Psoas muscle (tissue), 8 donors: ENCODE measurements around the gene AMN. TPM values are rescaled to one million over a fixed set of nuclear protein-coding genes. Genes with fewer than 3 reads are reported as not detected.

Experiments used
- ATAC-seq, 4 donors: fragments of 200-7000 bp; cut with Tn5 transposase; one replicate each; pipeline ENCODE4 v1.9.1; 2020; ENCODE audit warnings: moderate library complexity in 3 of 4, mild to moderate bottlenecking in 2 of 4
- DNase-seq, 2 donors: peaks; one replicate each; pipeline ENCODE4 v3.0.0-alpha.2; 2020
- H3K27ac ChIP-seq: fragments of 200-600 bp; one replicate; pipeline ENCODE4 v1.8.0; 2022
- H3K27me3 ChIP-seq, 3 donors: fragments of 200-600 bp in 1 of 3; one replicate each; pipeline versions ENCODE4 v1.6.1 to v1.8.0; 2013 to 2022; ENCODE audit warnings: low read length in 2 of 3, mild to moderate bottlenecking in 2 of 3, moderate library complexity in 1 of 3; ENCODE audit not compliant: insufficient read depth in 3 of 3
- H3K36me3 ChIP-seq, 2 donors: fragments of 200-600 bp in 1 of 2; one replicate each; pipeline versions ENCODE4 v1.6.1 to v1.8.0; 2013 to 2022; ENCODE audit warnings: low read depth in 1 of 2, mild to moderate bottlenecking in 1 of 2, moderate library complexity in 1 of 2; ENCODE audit not compliant: insufficient read depth in 1 of 2
- H3K4me1 ChIP-seq: fragments of 200-600 bp; one replicate; pipeline ENCODE4 v1.8.0; 2022
- H3K4me3 ChIP-seq: fragments of 200-600 bp; one replicate; pipeline ENCODE4 v1.8.0; 2022; ENCODE audit warnings: mild to moderate bottlenecking
- H3K9me3 ChIP-seq: fragments of 200-600 bp; one replicate; pipeline ENCODE4 v1.8.0; 2022
- CTCF ChIP-seq: fragments of 200-600 bp; IDR thresholded peaks from one replicate; pipeline ENCODE4 v1.8.0; 2022; ENCODE audit warnings: antibody characterized with exemption
- WGBS, 3 donors: extraction: QIAGEN DNeasy Blood & Tissue Kit; methylation state at CpG; one replicate each; pipeline versions ENCODE4 v1.1.6 to v1.1.7; 2013; 5-methylcytosine and 5-hydroxymethylcytosine counted together
- intact Hi-C, 2 donors: fragments of 100-400 bp; cut with DNase I; formaldehyde crosslinking; loops; one replicate each; pipeline versions ENCODE4 v1.11.0 to v1.14.2; 2022
- polyA plus RNA-seq, 3 donors: library from polyadenylated mRNA; stranded (reverse); fragments of 200-250 nt; gene quantifications; one replicate each; pipeline ENCODE4 v1.2.3, GENCODE V29; 2013
- total RNA-seq, 4 donors: library from RNA; stranded (reverse); fragmentation: NEBNext Ultra II Directional in 2 of 4; extraction: Animal tissue kit (Norgen Biotek cat#: 25700) in 2 of 4; gene quantifications; one replicate each; pipeline versions ENCODE4 v1.2.1 to v1.2.4, GENCODE V29; 2021 to 2023
- donor health status: healthy with polysubstance abuse.
- donor health status: DM: no; HTN: no; CAD: no; lungs with moderate emphysema.
- donor health status: Bipolar disorder and iron deficiency.
- donor health status: healthy.
- donor health status: DM: yes; HTN: yes; CAD: no.
- donor health status: DM: no; HTN: no; CAD: no.
- donor health status: DM: no; HTN: no; CAD: no.
- donor health status: DM: yes; HTN: yes; CAD: no.

Gene AMN
- total and polyA plus RNA-seq, 7 donors: 0.18 to 0.19 (median 0.18) TPM; not detected in 4

GRCh38 chr14:102943454-102943853 lies 21.0 kb downstream of the AMN start:
- no peak overlapping the region for H3K27ac ChIP-seq
- intact Hi-C loops: no loop called here

GRCh38 chr14:102943979-102944378 lies 21.5 kb downstream of the AMN start:
- H3K9me3 ChIP-seq: no peaks in the 10 kb centered on the region
- H3K4me1 ChIP-seq: peaks cover 3% of the 10 kb centered on the region
- DNase-seq (no peak), ATAC-seq (no peak)
- no peak for TF ChIP-seq CTCF
- no peak overlapping the region for H3K4me3 ChIP-seq
- intact Hi-C loops: no loop called here
- no peaks in the 10 kb centered on the region for H3K27me3 ChIP-seq
- no peak overlapping the region for H3K27ac ChIP-seq
- H3K36me3 ChIP-seq: peaks cover 13 to 93% of the 10 kb centered on the region in 2 donors
- WGBS, 3 donors: 88 to 94% (median 93%) methylated on average over 15 of the region's 15 CpGs

More at GRCh38 chr14:102943454-102943853, 21.0 kb downstream of the AMN start:
- Histone ChIP-seq H3K36me3 (peaks cover 13 to 94% of the 10 kb centered on the region in 2 donors), H3K27me3 (no peaks in the 10 kb centered on the region), H3K4me1 (no peaks in the 10 kb centered on the region), H3K4me3 (no peak overlapping the region), H3K9me3 (no peaks in the 10 kb centered on the region)
- DNase-seq (no peak), ATAC-seq (no peak)
- no peak for TF ChIP-seq CTCF
- 90 to 91% (median 90%) methylated on average over 16 of the region's 16 CpGs for WGBS, 3 donors

GRCh38 chr14:102944448-102945330 lies 22.2 kb downstream of the AMN start:
- DNase-seq (no peak), ATAC-seq (no peak)
- Histone ChIP-seq H3K4me3 (no peak overlapping the region), H3K9me3 (no peaks in the 10 kb centered on the region), H3K4me1 (peaks cover 9% of the 10 kb centered on the region), H3K27me3 (no peaks in the 10 kb centered on the region), H3K36me3 (peaks cover 11 to 93% of the 10 kb centered on the region in 2 donors), H3K27ac (no peak overlapping the region)
- WGBS, 3 donors: 92 to 94% (median 92%) methylated on average over 35 to 36 of the region's 36 CpGs
- intact Hi-C loops: no loop called here
- no peak for TF ChIP-seq CTCF

- no peak for ATAC-seq
- no peak for DNase-seq
- no peak for TF ChIP-seq CTCF
- no peak overlapping the region for H3K4me3 ChIP-seq
- no peak overlapping the region for H3K27ac ChIP-seq
- peaks cover 11 to 93% of the 10 kb centered on the region in 2 donors for H3K36me3 ChIP-seq
- 83 to 85% (median 83%) methylated on average over 29 of the region's 29 CpGs for WGBS, 3 donors
- no peaks in the 10 kb centered on the region for H3K9me3 ChIP-seq
- no peaks in the 10 kb centered on the region for H3K27me3 ChIP-seq
- H3K4me1 ChIP-seq: peaks cover 17% of the 10 kb centered on the region
- intact Hi-C loops: no loop called here
Observed at GRCh38 chr14:102945346-102946130, 23.1 kb downstream of the AMN start.
